ENCODE measurements around the gene TSPAN15. TPM values are rescaled to one million over a fixed set of nuclear protein-coding genes. Genes with fewer than 3 reads are reported as not detected.

The TSPAN15 gene
- 10 to 100 TPM; 17.2 to 58.1 (median 24.4) TPM for total RNA-seq

DNA sequence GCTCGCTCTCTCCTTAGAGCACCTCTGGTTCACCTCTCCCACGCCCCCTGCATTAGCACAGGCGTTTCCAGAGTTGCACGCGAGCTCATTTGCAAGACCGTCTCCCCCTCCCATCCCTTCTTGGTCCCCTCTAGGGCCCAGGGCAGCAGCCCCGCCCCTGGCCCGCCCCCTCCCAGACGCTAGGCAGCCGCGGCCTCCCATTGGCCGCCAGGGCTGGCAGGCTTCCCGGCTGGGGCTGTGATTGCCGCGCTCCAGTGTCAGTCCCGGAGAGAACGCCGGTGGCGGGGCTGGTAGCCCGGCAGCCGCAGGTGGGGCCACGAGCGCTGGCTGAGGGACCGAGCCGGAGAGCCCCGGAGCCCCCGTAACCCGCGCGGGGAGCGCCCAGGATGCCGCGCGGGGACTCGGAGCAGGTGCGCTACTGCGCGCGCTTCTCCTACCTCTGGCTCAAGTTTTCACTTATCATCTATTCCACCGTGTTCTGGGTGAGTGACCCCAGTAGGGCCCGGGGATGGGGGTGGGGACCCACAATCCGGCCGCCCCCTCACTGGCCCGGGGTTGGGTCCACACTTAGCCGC, at the start of gene TSPAN15:
Gene TSPAN15 (plus strand): TSS at position 257 of the 575 bp plus-strand sequence. CDS start 130 bp downstream, at position 387.
- Histone ChIP-seq H3K9me3 (no peaks in the 10 kb centered on the region), H3K27ac (peak within 1 kb of the TSS; percentile 61 to 74), H3K36me3 (no peaks in the 10 kb centered on the region), H3K27me3 (no peaks in the 10 kb centered on the region), H3K4me1 (no peaks in the 10 kb centered on the region), H3K4me3 (peak within 1 kb of the TSS; percentile 55 to 57)
- intact Hi-C loops (cut with DNase I; ENCODE audit: low total_unique reads): no loop called here
- peak; percentile 83 to 86 for DNase-seq
- TF ChIP-seq POLR2A (IDR thresholded peaks at IDR 0.05): peak; percentile 68 to 69
- TF ChIP-seq, protein P1, sequence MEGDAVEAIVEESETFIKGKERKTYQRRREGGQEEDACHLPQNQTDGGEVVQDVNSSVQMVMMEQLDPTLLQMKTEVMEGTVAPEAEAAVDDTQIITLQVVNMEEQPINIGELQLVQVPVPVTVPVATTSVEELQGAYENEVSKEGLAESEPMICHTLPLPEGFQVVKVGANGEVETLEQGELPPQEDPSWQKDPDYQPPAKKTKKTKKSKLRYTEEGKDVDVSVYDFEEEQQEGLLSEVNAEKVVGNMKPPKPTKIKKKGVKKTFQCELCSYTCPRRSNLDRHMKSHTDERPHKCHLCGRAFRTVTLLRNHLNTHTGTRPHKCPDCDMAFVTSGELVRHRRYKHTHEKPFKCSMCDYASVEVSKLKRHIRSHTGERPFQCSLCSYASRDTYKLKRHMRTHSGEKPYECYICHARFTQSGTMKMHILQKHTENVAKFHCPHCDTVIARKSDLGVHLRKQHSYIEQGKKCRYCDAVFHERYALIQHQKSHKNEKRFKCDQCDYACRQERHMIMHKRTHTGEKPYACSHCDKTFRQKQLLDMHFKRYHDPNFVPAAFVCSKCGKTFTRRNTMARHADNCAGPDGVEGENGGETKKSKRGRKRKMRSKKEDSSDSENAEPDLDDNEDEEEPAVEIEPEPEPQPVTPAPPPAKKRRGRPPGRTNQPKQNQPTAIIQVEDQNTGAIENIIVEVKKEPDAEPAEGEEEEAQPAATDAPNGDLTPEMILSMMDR (IDR thresholded peaks at IDR 0.05): peak in 1 of 4 experiments; percentile 5

GRCh38 chr10:69402386-69402785, 48.9 kb upstream of the TSPAN15 start:
- Histone ChIP-seq H3K36me3 (no peaks in the 10 kb centered on the region), H3K27me3 (no peaks in the 10 kb centered on the region), H3K4me3 (no peak overlapping the region), H3K9me3 (no peaks in the 10 kb centered on the region), H3K27ac (peak overlapping the region; percentile 74 to 86), H3K4me1 (peaks cover 0 to 17% of the 10 kb centered on the region in 2 donors)
- TF ChIP-seq, protein P1 (IDR thresholded peaks at IDR 0.05): no peak
- no peak for TF ChIP-seq POLR2A (IDR thresholded peaks at IDR 0.05)
- no peak for DNase-seq
- intact Hi-C loops (cut with DNase I; ENCODE audit: low total_unique reads): no loop called here

- Histone ChIP-seq H3K4me1 (peaks cover 4 to 24% of the 10 kb centered on the region in 2 donors), H3K27ac (peak overlapping the region; percentile 74 to 86), H3K9me3 (no peaks in the 10 kb centered on the region), H3K27me3 (no peaks in the 10 kb centered on the region), H3K4me3 (no peak overlapping the region), H3K36me3 (no peaks in the 10 kb centered on the region)
- no peak for DNase-seq
- TF ChIP-seq, protein P1 (IDR thresholded peaks at IDR 0.05): no peak
- no peak for TF ChIP-seq POLR2A (IDR thresholded peaks at IDR 0.05)
- intact Hi-C loops (cut with DNase I; ENCODE audit: low total_unique reads): no loop called here
Observed at GRCh38 chr10:69403066-69403465, 48.2 kb upstream of the TSPAN15 start.

GRCh38 chr10:69403519-69403918, 47.7 kb upstream of the TSPAN15 start:
- Histone ChIP-seq H3K9me3 (no peaks in the 10 kb centered on the region), H3K27ac (peak overlapping the region; percentile 74 to 86), H3K4me3 (no peak overlapping the region), H3K27me3 (no peaks in the 10 kb centered on the region), H3K4me1 (peaks cover 6 to 24% of the 10 kb centered on the region in 2 donors), H3K36me3 (no peaks in the 10 kb centered on the region)
- DNase-seq: peak; percentile 48 to 82
- TF ChIP-seq, protein P1 (IDR thresholded peaks at IDR 0.05): no peak
- TF ChIP-seq POLR2A (IDR thresholded peaks at IDR 0.05): no peak
- intact Hi-C loops (cut with DNase I; ENCODE audit: low total_unique reads): no loop called here

GRCh38 chr10:69404786-69405185, 46.5 kb upstream of the TSPAN15 start:
- intact Hi-C loops (cut with DNase I; ENCODE audit: low total_unique reads): no loop called here
- Histone ChIP-seq H3K9me3 (no peaks in the 10 kb centered on the region), H3K27ac (peak overlapping the region; percentile 74 to 86), H3K36me3 (no peaks in the 10 kb centered on the region), H3K4me3 (no peak overlapping the region), H3K4me1 (peaks cover 6 to 29% of the 10 kb centered on the region in 2 donors), H3K27me3 (no peaks in the 10 kb centered on the region)
- no peak for DNase-seq
- TF ChIP-seq, protein P1 (IDR thresholded peaks at IDR 0.05): no peak
